ENCODE measurements around the gene NANOS1.
A peak's percentile ranks its signal among the peaks of the same experiment; 100 is the strongest.
"Not testable (repeated sequence)": the region's sequence is repeated elsewhere in the genome, so short reads cannot be mapped to it uniquely, and the experiment has no call there.

The NANOS1 gene

GRCh38 chr10:119020627-119020946, 8.9 kb upstream of the NANOS1 start:
- DNase-seq = no peak

GRCh38 chr10:119022846-119023552, 6.5 kb upstream of the NANOS1 start:
- no peak for DNase-seq

GRCh38 chr10:119023553-119023868, 6.0 kb upstream of the NANOS1 start:
- no peak for DNase-seq

GRCh38 chr10:119024882-119025281, 4.6 kb upstream of the NANOS1 start:
- no peak for DNase-seq

- DNase-seq = no peak
These were observed 4.2 kb upstream of the NANOS1 start for GRCh38 chr10:119025336-119025735.

GRCh38 chr10:119025776-119026175, 3.7 kb upstream of the NANOS1 start:
- no peak for DNase-seq

- DNase-seq = no peak
These were observed 3.0 kb upstream of the NANOS1 start for GRCh38 chr10:119026301-119027110.

GRCh38 chr10:119028445-119028899, 1.0 kb upstream of the NANOS1 start:
- DNase-seq = not testable (repeated sequence)

- peak; percentile 87 for DNase-seq
These were observed 458 bp upstream of the NANOS1 start for GRCh38 chr10:119028900-119029612.

GRCh38 chr10:119030421-119031250, 1.1 kb downstream of the NANOS1 start:
- DNase-seq = no peak

- no peak for DNase-seq
These were observed 2.1 kb downstream of the NANOS1 start for GRCh38 chr10:119031496-119032059.

GRCh38 chr10:119039161-119039560, 9.6 kb downstream of the NANOS1 start:
- DNase-seq = no peak

GRCh38 chr10:119041326-119041725, 11.8 kb downstream of the NANOS1 start:
- DNase-seq = no peak

GRCh38 chr10:119042169-119042568, 12.7 kb downstream of the NANOS1 start:
- no peak for DNase-seq

- no peak for DNase-seq
These were observed 16.0 kb downstream of the NANOS1 start for GRCh38 chr10:119045561-119045960.

- no peak for DNase-seq
These were observed 19.8 kb downstream of the NANOS1 start for GRCh38 chr10:119049361-119049760.

GRCh38 chr10:119049777-119050176, 20.3 kb downstream of the NANOS1 start:
- no peak for DNase-seq

GRCh38 chr10:119051775-119052174, 22.3 kb downstream of the NANOS1 start:
- DNase-seq = no peak

GRCh38 chr10:119055472-119055871, 26.0 kb downstream of the NANOS1 start:
- DNase-seq = no peak

- no peak for DNase-seq
These were observed 28.5 kb downstream of the NANOS1 start for GRCh38 chr10:119058010-119058409.

- no peak for DNase-seq
These were observed 30.0 kb downstream of the NANOS1 start for GRCh38 chr10:119059557-119059956.

- DNase-seq = no peak
These were observed 30.6 kb downstream of the NANOS1 start for GRCh38 chr10:119060107-119060506.

- DNase-seq = no peak
These were observed 31.8 kb downstream of the NANOS1 start for GRCh38 chr10:119061352-119061751.

Data from NCI-H1436 treated with DMSO at 0.1 percent for 48 hours (cell line).